K562 (cell line): ENCODE results near the gene OTUD5. TPM values are rescaled to one million over a fixed set of nuclear protein-coding genes. Genes with fewer than 3 reads are reported as not detected.

ENCODE experiments used
- BHLHE40 ChIP-seq: IDR thresholded peaks from 2 replicates; pipeline ENCODE4 v1.6.1; 2011; ENCODE audit warnings: low read length, improper control_type of control experiment
- CBFB ChIP-seq: sonication (generic); formaldehyde crosslinking; IDR thresholded peaks from 2 replicates; pipeline ENCODE4 v1.4.0; 2020; ENCODE audit warnings: mild to moderate bottlenecking, missing genetic modification reagents
- NCOR1 ChIP-seq: fragments of 450-650 bp; IDR thresholded peaks from 2 replicates; pipeline ENCODE4 v1.6.1; 2016; ENCODE audit warnings: mild to moderate bottlenecking, moderate library complexity
- RHOXF2B ChIP-seq: fragments of 250-450 bp; sonication (Bioruptor Pico); conservative IDR thresholded peaks from 2 replicates; pipeline ENCODE4 v1.5.1; 2021
- SFPQ ChIP-seq: fragments of 200-400 bp; formaldehyde crosslinking; IDR thresholded peaks from 2 replicates; pipeline ENCODE4 v1.6.1; 2017; ENCODE audit warnings: mild to moderate bottlenecking, low read depth, low read length, moderate library complexity
- SRF ChIP-seq, 2 experiments: fragments of 250-450, 450-650 bp in 1 of 2; sonication (Bioruptor Pico) in 1 of 2; sonication (generic) in 1 of 2; formaldehyde crosslinking; IDR thresholded peaks; 2 replicates each; pipeline versions ENCODE4 v1.5.0 to v1.5.1; 2020 to 2022; ENCODE audit warnings: mild to moderate bottlenecking in 1 of 2, missing genetic modification reagents in 1 of 2
- USF1 ChIP-seq: sonication (generic); formaldehyde crosslinking; IDR thresholded peaks from 2 replicates; pipeline ENCODE4 v1.9.0; 2022; ENCODE audit warnings: mild to moderate bottlenecking, missing genetic modification reagents
- ZBTB1 ChIP-seq: sonication (generic); formaldehyde crosslinking; IDR thresholded peaks from 2 replicates; pipeline ENCODE4 v1.8.1; 2023; ENCODE audit warnings: missing genetic modification reagents, low read depth, mild to moderate bottlenecking, borderline replicate concordance
- ZNF3 ChIP-seq: fragments of 250-450 bp; sonication (Bioruptor Pico); IDR thresholded peaks from 2 replicates; pipeline ENCODE4 v1.5.0; 2021; ENCODE audit warnings: mild to moderate bottlenecking, moderate library complexity
- ZNF316 ChIP-seq: fragments of 450-650 bp; IDR thresholded peaks from 2 replicates; pipeline ENCODE4 v1.6.1; 2016
- ZNF324 ChIP-seq: fragments of 250-450 bp; sonication (Bioruptor Pico); IDR thresholded peaks from 2 replicates; pipeline ENCODE4 v1.4.0; 2020; ENCODE audit warnings: mild to moderate bottlenecking
- ZNF717 ChIP-seq: fragments of 250-450 bp; sonication (Bioruptor Pico); IDR thresholded peaks from 2 replicates; pipeline ENCODE4 v1.5.0; 2021
- polyA plus RNA-seq, 8 experiments: library from polyadenylated mRNA; depleted of rRNA in 4 of 8; stranded (reverse) in 5 of 8; unstranded in 3 of 8; fragments of >200 nt; fragmentation: Nextera tagmentation in 2 of 8; fragmentation: Illumina TruSeq in 1 of 8; extraction: Ambion mirVana in 2 of 8; extraction: Trizol in 1 of 8; gene quantifications; 2 replicates each; pipeline versions ENCODE4 v1.2.1 to v1.2.3, GENCODE V29; 2011 to 2014; ENCODE audit warnings: inconsistent platforms in 1 of 8, missing spikeins in 1 of 8
- total RNA-seq, 7 experiments: library from RNA; depleted of rRNA in 6 of 7; stranded (reverse); fragments of >200 nt in 6 of 7; fragmentation: Illumina TruSeq in 2 of 7; extraction: Trizol in 2 of 7; gene quantifications; 2 replicates each; pipeline versions ENCODE4 v1.2.1 to v1.2.3, GENCODE V29; 2011 to 2021; ENCODE audit warnings: low replicate concordance in 1 of 7

Gene OTUD5
- total and polyA plus RNA-seq, 9 of the 15 experiments (the other 6 are each of a cell fraction or from before 2014, with no cell fraction given): 3.6 to 102 (median 59.0) TPM

GRCh38 chrX:48918643-48919340 lies 38.6 kb downstream of the OTUD5 start, which contains the start of gene PIM2 (continued):
- no peak for TF ChIP-seq SFPQ
- no peak for TF ChIP-seq ZNF717 (CRISPR knock-in tag)
- no peak for TF ChIP-seq ZNF3 (CRISPR knock-in tag)
- TF ChIP-seq CBFB (CRISPR knock-in tag): no peak
- peak in 1 of 2 experiments; percentile 74; a peak in 1 of 4 replicates for TF ChIP-seq SRF (CRISPR knock-in tag; IDR thresholded peaks at IDR 0.05)
- no peak for TF ChIP-seq NCOR1
- no peak for TF ChIP-seq ZNF324
- no peak for TF ChIP-seq ZNF316
- peak; percentile 89 for TF ChIP-seq BHLHE40
- no peak for TF ChIP-seq RHOXF2B (CRISPR knock-in tag)
- TF ChIP-seq USF1 (CRISPR knock-in tag): peak; percentile 92
- TF ChIP-seq ZBTB1 (CRISPR knock-in tag): no peak
- TF ChIP-seq, all 486 proteins: peak for 81
